ENCODE measurements around the gene CSF3R. TPM values are rescaled to one million over a fixed set of nuclear protein-coding genes. Genes with fewer than 3 reads are reported as not detected.
"Not testable (repeated sequence)": the region's sequence is repeated elsewhere in the genome, so short reads cannot be mapped to it uniquely, and the experiment has no call there.

The CSF3R gene
- total RNA-seq, 1 donor = 153 TPM

GRCh38 chr1:36502616-36503015 is 19.9 kb upstream of the CSF3R start:
- Histone ChIP-seq H3K4me3 (ENCODE audit: low read length) (no peak overlapping the region), H3K27me3 (ENCODE audit: insufficient read depth, low read length) (no peaks in the 10 kb centered on the region), H3K4me1 (ENCODE audit: insufficient read depth, low read length) (no peaks in the 10 kb centered on the region), H3K9me3 (ENCODE audit: low read depth, low read length) (no peaks in the 10 kb centered on the region)

DNA sequence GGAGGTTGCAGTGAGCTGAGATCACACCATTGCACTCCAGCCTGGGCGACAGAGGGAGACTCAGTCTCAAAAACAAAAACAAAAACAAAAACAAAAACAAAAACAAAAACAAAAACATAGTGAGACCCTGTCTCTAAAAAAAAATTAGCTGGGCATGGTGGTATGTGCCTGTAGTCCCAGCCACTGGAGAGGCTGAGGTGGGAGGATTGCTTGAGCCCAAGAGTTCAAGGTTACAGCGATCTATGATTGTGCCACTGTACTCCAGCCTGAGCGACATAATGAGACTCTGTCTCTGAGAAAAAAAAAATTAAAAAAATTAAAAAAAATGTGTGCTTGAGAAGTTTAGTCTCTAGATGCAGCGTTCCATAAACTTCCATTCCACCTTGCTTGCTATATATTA is 19.2 kb upstream of the CSF3R start:
- not testable (repeated sequence) for H3K9me3 ChIP-seq (ENCODE audit: low read depth, low read length); H3K4me1 ChIP-seq (ENCODE audit: insufficient read depth, low read length); H3K27me3 ChIP-seq (ENCODE audit: insufficient read depth, low read length); H3K4me3 ChIP-seq (ENCODE audit: low read length)

DNA sequence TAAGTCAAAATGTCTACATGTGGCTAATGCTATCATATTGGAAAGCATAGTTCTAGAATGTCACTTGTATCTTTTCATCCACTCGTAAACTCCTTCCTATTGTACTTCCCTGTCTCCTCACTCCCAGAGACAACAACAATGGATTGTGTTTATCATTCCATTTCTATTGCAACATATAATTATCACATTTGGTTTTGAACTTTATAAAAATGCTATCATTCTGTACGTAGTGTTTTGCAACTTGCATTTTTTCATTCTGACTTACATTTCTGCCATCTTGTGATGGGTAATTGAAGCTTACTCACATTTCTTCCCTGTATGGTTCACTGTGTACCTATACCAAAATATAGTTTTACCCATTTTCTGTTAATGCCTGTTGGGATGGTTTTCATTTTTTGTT is 14.5 kb upstream of the CSF3R start:
- Histone ChIP-seq H3K4me3 (ENCODE audit: low read length) (no peak overlapping the region), H3K27me3 (ENCODE audit: insufficient read depth, low read length) (no peaks in the 10 kb centered on the region), H3K4me1 (ENCODE audit: insufficient read depth, low read length) (no peaks in the 10 kb centered on the region), H3K9me3 (ENCODE audit: low read depth, low read length) (no peaks in the 10 kb centered on the region)

DNA sequence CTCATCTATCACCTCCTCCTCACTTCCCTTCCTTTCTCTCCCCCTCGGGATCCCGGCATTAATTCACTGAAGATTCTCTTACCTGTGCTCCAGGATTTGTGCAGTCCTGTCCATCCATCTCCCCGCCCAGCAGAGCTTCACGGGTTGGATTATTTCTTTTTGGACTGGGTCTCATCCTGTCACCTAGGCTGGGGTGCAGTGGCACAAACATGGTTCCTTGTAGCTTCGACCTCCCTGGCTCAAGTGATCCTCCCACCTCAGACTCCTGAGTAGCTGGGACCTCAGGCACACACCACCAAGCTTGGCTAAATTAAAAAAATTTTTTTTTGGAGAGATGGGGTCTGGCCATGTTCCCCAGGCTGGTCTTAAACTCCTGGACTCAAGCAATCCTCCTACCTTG is 12.3 kb upstream of the CSF3R start:
- Histone ChIP-seq H3K27me3 (ENCODE audit: insufficient read depth, low read length) (no peaks in the 10 kb centered on the region), H3K4me1 (ENCODE audit: insufficient read depth, low read length) (no peaks in the 10 kb centered on the region), H3K9me3 (ENCODE audit: low read depth, low read length) (no peaks in the 10 kb centered on the region), H3K4me3 (ENCODE audit: low read length) (no peak overlapping the region)

- H3K4me1 ChIP-seq (ENCODE audit: insufficient read depth, low read length) = peaks cover 4% of the 10 kb centered on the region
- no peaks in the 10 kb centered on the region for H3K9me3 ChIP-seq (ENCODE audit: low read depth, low read length)
- H3K27me3 ChIP-seq (ENCODE audit: insufficient read depth, low read length) = no peaks in the 10 kb centered on the region
- no peak overlapping the region for H3K4me3 ChIP-seq (ENCODE audit: low read length)
Measured at GRCh38 chr1:36493524-36493923, 10.8 kb upstream of the CSF3R start.

DNA sequence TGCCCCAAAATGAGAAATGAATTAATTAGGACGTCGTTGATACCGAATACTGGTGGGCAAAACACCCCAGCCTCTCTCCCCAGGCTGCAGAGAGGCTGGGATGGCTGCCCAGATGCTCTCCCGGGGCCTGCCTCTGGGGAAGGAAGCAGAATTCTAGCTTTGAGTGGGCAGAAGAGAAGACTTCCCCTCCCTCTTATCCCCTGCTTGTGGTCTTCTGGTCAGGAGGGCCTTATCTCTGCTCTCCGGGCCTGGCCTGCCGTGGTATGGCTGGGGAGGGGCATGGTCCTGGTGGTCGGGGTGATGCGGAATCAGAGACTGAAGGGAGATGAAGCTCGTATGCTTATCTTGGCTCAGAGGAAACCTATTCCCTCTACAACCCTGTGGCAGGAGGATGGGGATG is 9.8 kb upstream of the CSF3R start:
- no peak overlapping the region for H3K4me3 ChIP-seq (ENCODE audit: low read length)
- no peaks in the 10 kb centered on the region for H3K9me3 ChIP-seq (ENCODE audit: low read depth, low read length)
- no peaks in the 10 kb centered on the region for H3K27me3 ChIP-seq (ENCODE audit: insufficient read depth, low read length)
- peaks cover 13% of the 10 kb centered on the region for H3K4me1 ChIP-seq (ENCODE audit: insufficient read depth, low read length)

GRCh38 chr1:36489258-36490051 is 6.7 kb upstream of the CSF3R start:
- H3K4me3 ChIP-seq (ENCODE audit: low read length); H3K27me3 ChIP-seq (ENCODE audit: insufficient read depth, low read length); H3K9me3 ChIP-seq (ENCODE audit: low read depth, low read length): not testable (repeated sequence)
- H3K4me1 ChIP-seq (ENCODE audit: insufficient read depth, low read length) = peaks cover 44% of the 10 kb centered on the region

- no peak overlapping the region for H3K4me3 ChIP-seq (ENCODE audit: low read length)
- no peaks in the 10 kb centered on the region for H3K9me3 ChIP-seq (ENCODE audit: low read depth, low read length)
- no peaks in the 10 kb centered on the region for H3K27me3 ChIP-seq (ENCODE audit: insufficient read depth, low read length)
- H3K4me1 ChIP-seq (ENCODE audit: insufficient read depth, low read length) = peaks cover 58% of the 10 kb centered on the region
Measured at GRCh38 chr1:36487906-36488305, 5.2 kb upstream of the CSF3R start.

GRCh38 chr1:36487336-36487725 is 4.6 kb upstream of the CSF3R start:
- not testable (repeated sequence) for H3K9me3 ChIP-seq (ENCODE audit: low read depth, low read length); H3K4me3 ChIP-seq (ENCODE audit: low read length); H3K27me3 ChIP-seq (ENCODE audit: insufficient read depth, low read length)
- H3K4me1 ChIP-seq (ENCODE audit: insufficient read depth, low read length) = peaks cover 62% of the 10 kb centered on the region

DNA sequence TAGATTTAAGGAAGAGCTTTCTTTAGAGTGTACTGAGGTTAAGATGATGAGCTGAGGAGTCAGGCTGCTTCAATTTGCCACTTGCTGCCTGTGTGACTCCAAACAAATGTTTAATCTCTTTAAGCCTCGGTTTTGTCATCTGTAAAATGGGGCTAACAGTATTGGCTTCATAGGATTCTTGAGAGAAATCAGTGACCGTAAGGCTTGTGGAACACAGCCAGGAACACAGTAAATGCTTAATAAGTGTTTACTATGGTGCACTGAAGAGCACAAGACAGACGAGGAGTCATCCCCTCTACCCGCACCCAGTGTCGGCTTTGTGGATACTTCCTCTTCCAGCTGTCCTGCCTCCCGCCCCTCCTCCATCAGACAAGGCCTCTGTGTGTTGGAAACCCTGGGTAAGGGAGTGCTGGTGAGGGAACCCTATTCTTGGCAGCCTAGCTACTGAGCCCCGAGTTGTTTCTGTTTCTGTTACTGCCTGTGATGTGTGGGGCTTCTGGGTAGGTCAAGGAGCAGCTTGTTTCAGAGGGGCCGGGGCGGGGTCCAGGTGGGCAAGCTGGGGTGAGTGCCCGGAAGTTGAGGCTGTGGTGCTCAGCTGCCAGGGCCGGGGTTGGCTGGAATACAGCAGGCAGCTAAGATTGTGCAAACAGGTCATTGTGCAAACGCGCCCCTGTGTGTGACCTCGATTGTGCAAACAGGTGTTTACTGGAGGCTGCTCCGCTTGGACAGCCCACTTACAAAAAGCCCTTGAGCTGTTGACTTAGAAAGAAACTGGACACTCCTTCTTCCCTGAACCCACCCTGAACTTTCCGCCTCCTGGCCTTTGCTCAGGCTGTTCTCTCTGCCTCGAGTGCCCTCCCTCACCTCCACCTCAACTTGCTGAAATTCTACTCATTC is 4.0 kb upstream of the CSF3R start:
- H3K4me1 ChIP-seq (ENCODE audit: insufficient read depth, low read length) = peaks cover 65% of the 10 kb centered on the region
- H3K4me3 ChIP-seq (ENCODE audit: low read length) = no peak overlapping the region
- H3K27me3 ChIP-seq (ENCODE audit: insufficient read depth, low read length) = no peaks in the 10 kb centered on the region
- H3K9me3 ChIP-seq (ENCODE audit: low read depth, low read length) = no peaks in the 10 kb centered on the region

- Histone ChIP-seq H3K27me3 (ENCODE audit: insufficient read depth, low read length) (no peaks in the 10 kb centered on the region), H3K4me3 (ENCODE audit: low read length) (no peak overlapping the region), H3K9me3 (ENCODE audit: low read depth, low read length) (no peaks in the 10 kb centered on the region), H3K4me1 (ENCODE audit: insufficient read depth, low read length) (peaks cover 71% of the 10 kb centered on the region)
Measured at GRCh38 chr1:36486093-36486438, 3.4 kb upstream of the CSF3R start.

GRCh38 chr1:36484099-36484498 is 1.4 kb upstream of the CSF3R start:
- no peaks in the 10 kb centered on the region for H3K9me3 ChIP-seq (ENCODE audit: low read depth, low read length)
- no peak overlapping the region for H3K4me3 ChIP-seq (ENCODE audit: low read length)
- H3K4me1 ChIP-seq (ENCODE audit: insufficient read depth, low read length) = peaks cover 91% of the 10 kb centered on the region
- H3K27me3 ChIP-seq (ENCODE audit: insufficient read depth, low read length) = no peaks in the 10 kb centered on the region

- Histone ChIP-seq H3K9me3 (ENCODE audit: low read depth, low read length) (no peaks in the 10 kb centered on the region), H3K4me1 (ENCODE audit: insufficient read depth, low read length) (peaks cover 76% of the 10 kb centered on the region), H3K4me3 (ENCODE audit: low read length) (peak overlapping the region; percentile 61), H3K27me3 (ENCODE audit: insufficient read depth, low read length) (no peaks in the 10 kb centered on the region)
Measured at GRCh38 chr1:36481771-36482723, 666 bp downstream of the CSF3R start.

GRCh38 chr1:36481091-36481490 is 1.6 kb downstream of the CSF3R start:
- H3K9me3 ChIP-seq (ENCODE audit: low read depth, low read length) = no peaks in the 10 kb centered on the region
- peak overlapping the region; percentile 61 for H3K4me3 ChIP-seq (ENCODE audit: low read length)
- no peaks in the 10 kb centered on the region for H3K27me3 ChIP-seq (ENCODE audit: insufficient read depth, low read length)
- H3K4me1 ChIP-seq (ENCODE audit: insufficient read depth, low read length) = peaks cover 66% of the 10 kb centered on the region

- no peaks in the 10 kb centered on the region for H3K27me3 ChIP-seq (ENCODE audit: insufficient read depth, low read length)
- peaks cover 57% of the 10 kb centered on the region for H3K4me1 ChIP-seq (ENCODE audit: insufficient read depth, low read length)
- no peaks in the 10 kb centered on the region for H3K9me3 ChIP-seq (ENCODE audit: low read depth, low read length)
- peak overlapping the region; percentile 61 for H3K4me3 ChIP-seq (ENCODE audit: low read length)
Measured at GRCh38 chr1:36480161-36480560, 2.6 kb downstream of the CSF3R start.

All from mononuclear cell (primary cell).